SK-N-SH treated with all-trans-retinoic acid at 6 μM for 48 hours (cell line): Measurements from ENCODE around the gene NCKAP5.

Source experiments
- CSDC2 ChIP-seq: fragments of 250-450 bp; sonication (Bioruptor Pico); IDR thresholded peaks from 2 replicates; pipeline ENCODE4 v1.5.0; 2020; ENCODE audit warnings: mild to moderate bottlenecking, moderate library complexity
- GLIS3 ChIP-seq: fragments of 250-450 bp; sonication (Bioruptor Pico); IDR thresholded peaks from 2 replicates; pipeline ENCODE4 v1.5.0; 2020; ENCODE audit warnings: mild to moderate bottlenecking, moderate library complexity
- POU6F1 ChIP-seq: fragments of 250-450 bp; sonication (Bioruptor Pico); IDR thresholded peaks from 2 replicates; pipeline ENCODE4 v1.8.0; 2021; ENCODE audit warnings: low read depth, mild to moderate bottlenecking, moderate library complexity, borderline replicate concordance
- TCF4 ChIP-seq: fragments of 250-450 bp; sonication (Bioruptor Pico); IDR thresholded peaks from 2 replicates; pipeline ENCODE4 v1.8.0; 2021; ENCODE audit warnings: mild to moderate bottlenecking, moderate library complexity, borderline replicate concordance
- ZFP30 ChIP-seq: fragments of 450-650 bp; formaldehyde crosslinking; IDR thresholded peaks from 2 replicates; pipeline ENCODE4 v1.5.0; 2022; ENCODE audit warnings: mild to moderate bottlenecking, moderate library complexity
- ZNF8 ChIP-seq: fragments of 450-650 bp; formaldehyde crosslinking; IDR thresholded peaks from 2 replicates; pipeline ENCODE4 v1.5.0; 2020; ENCODE audit warnings: mild to moderate bottlenecking, moderate library complexity
- TF ChIP-seq, protein P1 (sequence below): fragments of 250-450 bp; sonication (Bioruptor Pico); IDR thresholded peaks from 2 replicates; pipeline ENCODE4 v1.5.1; 2020; ENCODE audit warnings: low read depth, mild to moderate bottlenecking, moderate library complexity

DNA sequence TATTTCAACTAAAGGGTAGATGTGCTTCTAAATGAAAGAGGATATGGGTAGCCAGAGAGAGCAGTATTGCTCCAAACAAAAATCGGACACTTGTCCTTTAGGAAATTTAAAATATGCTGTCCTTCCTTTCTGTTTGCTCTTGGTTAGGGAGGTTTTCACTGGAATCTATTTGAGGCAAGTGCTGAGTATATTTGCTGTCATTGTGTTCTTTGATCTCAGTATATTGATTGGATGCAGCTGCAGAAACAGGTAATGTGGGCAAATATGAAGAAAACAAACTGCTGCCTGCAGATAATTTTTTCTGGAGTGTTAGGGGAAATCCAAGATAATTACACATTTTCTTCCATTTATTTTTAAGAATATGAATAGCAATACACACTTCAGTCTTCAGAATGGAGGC, 410.2 kb downstream of the NCKAP5 start:
- TF ChIP-seq, protein P1, sequence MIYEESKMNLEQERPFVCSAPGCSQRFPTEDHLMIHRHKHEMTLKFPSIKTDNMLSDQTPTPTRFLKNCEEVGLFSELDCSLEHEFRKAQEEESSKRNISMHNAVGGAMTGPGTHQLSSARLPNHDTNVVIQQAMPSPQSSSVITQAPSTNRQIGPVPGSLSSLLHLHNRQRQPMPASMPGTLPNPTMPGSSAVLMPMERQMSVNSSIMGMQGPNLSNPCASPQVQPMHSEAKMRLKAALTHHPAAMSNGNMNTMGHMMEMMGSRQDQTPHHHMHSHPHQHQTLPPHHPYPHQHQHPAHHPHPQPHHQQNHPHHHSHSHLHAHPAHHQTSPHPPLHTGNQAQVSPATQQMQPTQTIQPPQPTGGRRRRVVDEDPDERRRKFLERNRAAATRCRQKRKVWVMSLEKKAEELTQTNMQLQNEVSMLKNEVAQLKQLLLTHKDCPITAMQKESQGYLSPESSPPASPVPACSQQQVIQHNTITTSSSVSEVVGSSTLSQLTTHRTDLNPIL (CRISPR knock-in tag): no peak
- TF ChIP-seq TCF4 (CRISPR knock-in tag): no peak
- TF ChIP-seq ZFP30 (CRISPR knock-in tag): no peak
- no peak for TF ChIP-seq ZNF8 (CRISPR knock-in tag)
- no peak for TF ChIP-seq POU6F1
- TF ChIP-seq GLIS3 (CRISPR knock-in tag): no peak
- TF ChIP-seq CSDC2: no peak
